ENCODE data around the gene CTCF. TPM values are rescaled to one million over a fixed set of nuclear protein-coding genes. Genes with fewer than 3 reads are reported as not detected.

The CTCF gene
- total RNA-seq, 1 donor from 2014 or later, result 36.0 TPM

DNA sequence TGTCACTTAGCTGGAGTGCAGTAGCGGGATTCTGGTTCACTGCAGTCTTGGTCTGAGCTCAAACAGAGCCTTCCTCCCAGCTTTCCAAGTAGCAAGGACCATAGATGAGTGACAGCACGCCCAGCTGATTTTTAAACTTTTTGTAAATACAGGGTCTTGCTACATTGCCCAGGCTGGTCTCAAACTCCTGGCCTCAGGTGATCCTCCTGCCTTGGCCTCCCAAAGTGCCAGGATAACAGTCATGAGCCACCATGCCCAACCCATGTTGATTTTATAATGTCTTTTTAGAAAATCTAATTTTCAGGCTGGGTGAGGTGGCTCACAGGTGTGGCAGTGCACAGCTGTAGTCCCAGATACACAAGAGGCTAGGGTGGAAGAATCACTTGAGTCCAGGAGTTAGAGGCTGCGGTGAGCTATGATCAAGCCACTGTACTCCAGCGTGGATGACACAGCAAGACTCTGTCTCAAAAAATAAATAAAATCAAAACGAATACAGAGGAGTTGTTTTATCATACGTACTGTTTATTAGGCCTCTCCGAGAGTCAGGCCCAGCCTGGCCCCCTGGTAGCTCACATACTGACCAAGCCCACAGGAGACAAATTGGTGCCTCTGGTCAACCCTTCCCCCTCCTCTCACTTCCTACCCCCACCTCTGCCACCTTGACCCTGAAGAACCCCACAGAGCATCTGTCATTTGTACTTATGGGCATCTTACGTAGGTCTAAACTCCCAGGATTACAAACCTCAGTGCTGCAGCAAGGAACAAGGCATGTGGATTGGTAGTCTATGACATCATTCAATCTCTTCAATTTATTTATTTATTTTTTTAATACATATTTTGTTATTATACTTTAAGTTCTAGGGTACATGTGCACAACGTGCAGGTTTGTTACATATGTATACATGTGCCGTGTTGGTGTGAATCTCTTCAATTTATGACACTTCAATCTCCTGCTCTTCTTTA lies 117.9 kb downstream of the CTCF start:
- intact Hi-C loops (cut with DNase I), result loop anchor here (10.0 kb wide), 1 partner anchor 245 kb away; no protein-coding TSS in a partner anchor
- H3K27me3 ChIP-seq, result no peaks in the 10 kb centered on the region
- peaks cover 8% of the 10 kb centered on the region for H3K36me3 ChIP-seq
- peaks cover 1% of the 10 kb centered on the region for H3K4me1 ChIP-seq
- TF ChIP-seq, protein P1, sequence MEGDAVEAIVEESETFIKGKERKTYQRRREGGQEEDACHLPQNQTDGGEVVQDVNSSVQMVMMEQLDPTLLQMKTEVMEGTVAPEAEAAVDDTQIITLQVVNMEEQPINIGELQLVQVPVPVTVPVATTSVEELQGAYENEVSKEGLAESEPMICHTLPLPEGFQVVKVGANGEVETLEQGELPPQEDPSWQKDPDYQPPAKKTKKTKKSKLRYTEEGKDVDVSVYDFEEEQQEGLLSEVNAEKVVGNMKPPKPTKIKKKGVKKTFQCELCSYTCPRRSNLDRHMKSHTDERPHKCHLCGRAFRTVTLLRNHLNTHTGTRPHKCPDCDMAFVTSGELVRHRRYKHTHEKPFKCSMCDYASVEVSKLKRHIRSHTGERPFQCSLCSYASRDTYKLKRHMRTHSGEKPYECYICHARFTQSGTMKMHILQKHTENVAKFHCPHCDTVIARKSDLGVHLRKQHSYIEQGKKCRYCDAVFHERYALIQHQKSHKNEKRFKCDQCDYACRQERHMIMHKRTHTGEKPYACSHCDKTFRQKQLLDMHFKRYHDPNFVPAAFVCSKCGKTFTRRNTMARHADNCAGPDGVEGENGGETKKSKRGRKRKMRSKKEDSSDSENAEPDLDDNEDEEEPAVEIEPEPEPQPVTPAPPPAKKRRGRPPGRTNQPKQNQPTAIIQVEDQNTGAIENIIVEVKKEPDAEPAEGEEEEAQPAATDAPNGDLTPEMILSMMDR (IDR thresholded peaks at IDR 0.05), result no peak
- H3K9me3 ChIP-seq, result no peaks in the 10 kb centered on the region
- DNase-seq (no peak), ATAC-seq (no peak)
- no peak overlapping the region for H3K27ac ChIP-seq
- no peak overlapping the region for H3K4me3 ChIP-seq

DNA sequence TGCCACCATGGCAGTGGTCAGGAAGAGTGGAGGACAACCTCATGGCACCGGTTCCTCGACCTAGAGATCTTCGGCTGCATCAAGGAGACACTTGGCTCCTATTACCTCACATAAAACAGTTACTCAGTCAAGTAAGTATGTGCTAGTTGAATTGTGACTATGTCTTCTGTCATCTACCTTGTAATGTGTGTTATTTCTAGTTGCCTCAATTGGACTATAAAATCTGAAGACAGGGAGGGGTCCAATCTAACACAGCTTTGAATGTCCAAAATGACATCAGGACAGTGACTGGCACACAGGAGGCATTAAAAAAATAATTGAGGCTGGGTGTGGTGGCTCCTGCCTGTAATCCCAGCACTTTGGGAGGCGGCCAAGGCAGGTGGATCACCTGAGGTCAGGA lies 121.4 kb downstream of the CTCF start:
- ATAC-seq (no peak), DNase-seq (no peak)
- H3K4me1 ChIP-seq, result peaks cover 6% of the 10 kb centered on the region
- intact Hi-C loops (cut with DNase I), result no loop called here
- TF ChIP-seq, protein P1 (IDR thresholded peaks at IDR 0.05), result no peak
- peaks cover 11% of the 10 kb centered on the region for H3K36me3 ChIP-seq
- H3K9me3 ChIP-seq, result no peaks in the 10 kb centered on the region
- no peak overlapping the region for H3K4me3 ChIP-seq
- no peaks in the 10 kb centered on the region for H3K27me3 ChIP-seq
- H3K27ac ChIP-seq, result peak overlapping the region; percentile 24

GRCh38 chr16:67685388-67686112 lies 123.2 kb downstream of the CTCF start:
- Histone ChIP-seq H3K36me3 (peaks cover 11% of the 10 kb centered on the region), H3K27ac (peak overlapping the region; percentile 78)

More at GRCh38 chr16:67685388-67686112, 123.2 kb downstream of the CTCF start:
- DNase-seq (no peak), ATAC-seq (no peak)
- H3K27me3 ChIP-seq, result no peaks in the 10 kb centered on the region
- intact Hi-C loops (cut with DNase I), result no loop called here
- H3K4me1 ChIP-seq, result peaks cover 6% of the 10 kb centered on the region
- H3K9me3 ChIP-seq, result no peaks in the 10 kb centered on the region
- H3K4me3 ChIP-seq, result no peak overlapping the region
- TF ChIP-seq, protein P1 (IDR thresholded peaks at IDR 0.05), result no peak

Other genes starting within 250 kb of the CTCF start
- gene KCTD19, start 235.8 kb upstream of the CTCF start, total RNA-seq, result 1.4 TPM
- gene LRRC36, start 235.7 kb upstream of the CTCF start, total RNA-seq, result 27.4 TPM
- 29.7 TPM for gene TPPP3, start 169.0 kb upstream of the CTCF start, total RNA-seq
- gene ZDHHC1, start 146.0 kb upstream of the CTCF start, total RNA-seq, result 11.1 TPM
- gene HSD11B2, start 131.4 kb upstream of the CTCF start, total RNA-seq, result 2.2 TPM
- gene ATP6V0D1, start 81.4 kb upstream of the CTCF start, total RNA-seq, result 143 TPM
- gene AGRP, start 79.0 kb upstream of the CTCF start, total RNA-seq, result 4.9 TPM
- gene RIPOR1, start 33.7 kb upstream of the CTCF start, total RNA-seq, result 133 TPM
- gene CARMIL2, start 82.6 kb downstream of the CTCF start, total RNA-seq, result 6.3 TPM
- 14.3 TPM for gene ACD, start 97.7 kb downstream of the CTCF start, total RNA-seq
- 4.7 TPM for gene PARD6A, start 98.4 kb downstream of the CTCF start, total RNA-seq
- gene ENKD1, start 104.2 kb downstream of the CTCF start, total RNA-seq, result 14.5 TPM
- gene C16orf86, start 104.3 kb downstream of the CTCF start, total RNA-seq, result 3.8 TPM
- 18.2 TPM for gene GFOD2, start 156.8 kb downstream of the CTCF start, total RNA-seq
- 19.2 TPM for gene RANBP10, start 244.0 kb downstream of the CTCF start, total RNA-seq
- 0.55 TPM for gene TSNAXIP1, start 244.4 kb downstream of the CTCF start, total RNA-seq

Data from upper lobe of right lung (tissue), 1 donor.